Uterus (tissue), 4 donors: ENCODE results near the gene LRIG1. TPM values are rescaled to one million over a fixed set of nuclear protein-coding genes. Genes with fewer than 3 reads are reported as not detected.

Source experiments
- DNase-seq, 2 donors: peaks; one replicate each; pipeline ENCODE4 v3.0.0-alpha.2; 2019 to 2020
- H3K27ac ChIP-seq, 2 donors: fragments of 200-600 bp; sonication (generic); 1 replicate in 1 of 2; 2 replicates in 1 of 2; pipeline ENCODE4 v1.5.1; 2016 to 2018
- H3K27me3 ChIP-seq, 2 donors: fragments of 200-600 bp; sonication (generic); one replicate each; pipeline ENCODE4 v1.5.1; 2018 to 2019; ENCODE audit warnings: control low read depth in 1 of 2
- H3K36me3 ChIP-seq, 2 donors: fragments of 200-600 bp; sonication (generic); one replicate each; pipeline ENCODE4 v1.5.1; 2019; ENCODE audit warnings: control low read depth in 1 of 2
- H3K4me1 ChIP-seq, 2 donors: fragments of 200-600 bp; sonication (generic); one replicate each; pipeline ENCODE4 v1.5.1; 2018 to 2019; ENCODE audit warnings: control low read depth in 1 of 2
- H3K4me3 ChIP-seq, 2 donors: fragments of 200-600 bp; sonication (generic); 1 replicate in 1 of 2; 2 replicates in 1 of 2; pipeline ENCODE4 v1.5.1; 2018 to 2019; ENCODE audit warnings: mild to moderate bottlenecking in 1 of 2
- H3K9me3 ChIP-seq, 2 donors: fragments of 200-600 bp; sonication (generic); one replicate each; pipeline ENCODE4 v1.5.1; 2019; ENCODE audit warnings: control low read depth in 1 of 2
- POLR2A ChIP-seq, 2 donors: fragments of 450-650 bp; IDR thresholded peaks; one replicate each; pipeline ENCODE4 v1.6.1; 2016; ENCODE audit warnings: antibody characterized with exemption in 2 of 2, mild to moderate bottlenecking in 1 of 2, moderate library complexity in 1 of 2
- intact Hi-C: fragments of 100-400 bp; cut with DNase I; formaldehyde crosslinking; loops from one replicate; pipeline ENCODE4 v1.15.1; 2023; ENCODE audit warnings: low total_unique reads
- total RNA-seq, 4 donors: library from RNA; depleted of rRNA in 3 of 4; stranded (reverse); fragments of >200 nt in 3 of 4; gene quantifications; one replicate each; pipeline versions ENCODE4 v1.1.0 to v1.2.4, GENCODE V29; 2014 to 2023
- TF ChIP-seq, protein P1 (sequence below), 4 experiments: fragments of 200-600 bp in 2 of 4; fragments of 450-650 bp in 2 of 4; sonication (generic) in 2 of 4; IDR thresholded peaks; one replicate each; pipeline ENCODE4 v1.5.1; 2016 to 2019; ENCODE audit warnings: antibody characterized with exemption in 4 of 4, mild to moderate bottlenecking in 2 of 4, moderate library complexity in 1 of 4
- donor health status: DM: yes; HTN: yes; CAD: no.

LRIG1 gene
- total RNA-seq, 4 donors from 2014 or later, result 20.9 to 108 (median 69.6) TPM

- no peak for DNase-seq
- Histone ChIP-seq H3K27me3 (no peaks in the 10 kb centered on the region), H3K9me3 (no peaks in the 10 kb centered on the region), H3K27ac (peak overlapping the region in 1 of 2 donors; percentile 52), H3K4me3 (no peak overlapping the region), H3K4me1 (peaks cover 1 to 16% of the 10 kb centered on the region in 2 donors), H3K36me3 (no peaks in the 10 kb centered on the region)
- intact Hi-C loops, result no loop called here
- no peak for TF ChIP-seq POLR2A (IDR thresholded peaks at IDR 0.05)
- TF ChIP-seq, protein P1, sequence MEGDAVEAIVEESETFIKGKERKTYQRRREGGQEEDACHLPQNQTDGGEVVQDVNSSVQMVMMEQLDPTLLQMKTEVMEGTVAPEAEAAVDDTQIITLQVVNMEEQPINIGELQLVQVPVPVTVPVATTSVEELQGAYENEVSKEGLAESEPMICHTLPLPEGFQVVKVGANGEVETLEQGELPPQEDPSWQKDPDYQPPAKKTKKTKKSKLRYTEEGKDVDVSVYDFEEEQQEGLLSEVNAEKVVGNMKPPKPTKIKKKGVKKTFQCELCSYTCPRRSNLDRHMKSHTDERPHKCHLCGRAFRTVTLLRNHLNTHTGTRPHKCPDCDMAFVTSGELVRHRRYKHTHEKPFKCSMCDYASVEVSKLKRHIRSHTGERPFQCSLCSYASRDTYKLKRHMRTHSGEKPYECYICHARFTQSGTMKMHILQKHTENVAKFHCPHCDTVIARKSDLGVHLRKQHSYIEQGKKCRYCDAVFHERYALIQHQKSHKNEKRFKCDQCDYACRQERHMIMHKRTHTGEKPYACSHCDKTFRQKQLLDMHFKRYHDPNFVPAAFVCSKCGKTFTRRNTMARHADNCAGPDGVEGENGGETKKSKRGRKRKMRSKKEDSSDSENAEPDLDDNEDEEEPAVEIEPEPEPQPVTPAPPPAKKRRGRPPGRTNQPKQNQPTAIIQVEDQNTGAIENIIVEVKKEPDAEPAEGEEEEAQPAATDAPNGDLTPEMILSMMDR (IDR thresholded peaks at IDR 0.05), result no peak
Measured at GRCh38 chr3:66419036-66419435, 81.8 kb downstream of the LRIG1 start.

DNA sequence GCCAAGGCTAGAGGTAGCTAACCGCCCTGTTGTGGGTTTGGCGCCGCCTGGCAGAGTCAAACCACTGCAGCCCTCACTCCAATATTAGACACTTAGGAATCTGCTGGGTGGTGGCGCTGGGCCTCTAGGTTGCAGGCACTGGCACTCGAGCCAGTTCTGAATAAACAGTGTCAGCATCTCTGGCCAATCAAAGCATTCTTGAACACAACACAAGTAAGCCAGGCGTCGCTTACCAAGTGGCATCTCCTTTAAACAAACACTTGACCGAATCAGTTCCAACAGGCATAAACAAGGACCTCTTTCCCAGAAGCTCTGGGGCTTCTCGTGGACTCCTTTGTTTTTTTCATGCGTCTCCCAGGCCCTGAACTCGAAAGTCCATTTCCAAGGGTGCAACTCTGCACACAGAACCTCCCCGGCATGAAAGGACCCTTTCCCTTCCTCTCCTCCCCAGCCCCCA lies 82.3 kb downstream of the LRIG1 start:
- Histone ChIP-seq H3K4me1 (peaks cover 0 to 15% of the 10 kb centered on the region in 2 donors), H3K27me3 (no peaks in the 10 kb centered on the region), H3K36me3 (no peaks in the 10 kb centered on the region), H3K4me3 (no peak overlapping the region), H3K9me3 (no peaks in the 10 kb centered on the region), H3K27ac (peak overlapping the region; percentile 21 to 52)
- no peak for DNase-seq
- TF ChIP-seq, protein P1 (IDR thresholded peaks at IDR 0.05), result no peak
- no peak for TF ChIP-seq POLR2A (IDR thresholded peaks at IDR 0.05)
- intact Hi-C loops, result no loop called here

DNA sequence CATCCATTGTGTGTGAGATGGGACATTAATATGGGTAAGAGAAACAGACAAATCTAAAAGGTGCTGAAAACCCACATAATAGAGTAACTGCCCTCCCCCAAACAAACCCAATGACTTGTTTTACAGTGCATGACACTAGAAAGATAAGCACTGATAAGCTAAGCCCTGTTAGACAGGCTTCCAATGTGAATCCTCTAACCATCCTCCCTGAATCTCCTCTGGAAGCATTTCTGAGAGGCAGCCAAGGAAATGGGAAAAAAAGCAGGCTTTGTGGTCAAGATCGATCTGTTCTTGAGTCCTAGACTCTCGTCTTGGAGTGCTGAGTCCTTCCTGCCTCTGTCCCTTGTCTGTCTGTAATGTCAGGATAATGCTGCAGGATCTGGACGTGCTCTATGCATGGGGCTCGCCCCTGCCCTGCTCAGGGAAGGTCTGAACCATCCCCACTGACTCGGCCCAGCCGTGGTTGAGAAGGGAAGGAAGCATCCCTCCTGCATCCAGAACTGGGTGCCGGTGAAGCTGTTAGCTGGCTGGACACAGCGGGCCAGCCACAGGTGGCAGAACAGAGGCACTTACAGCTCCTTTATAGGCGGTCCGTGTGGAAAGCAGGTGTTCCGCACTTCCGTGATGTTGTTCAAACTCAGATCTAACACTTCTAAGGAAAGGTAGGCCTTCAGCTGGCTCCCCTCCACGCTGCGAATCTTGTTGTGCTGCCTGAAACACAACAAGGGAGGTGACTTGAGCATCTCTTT lies 84.1 kb downstream of the LRIG1 start:
- TF ChIP-seq, protein P1 (IDR thresholded peaks at IDR 0.05), result no peak
- no peak for TF ChIP-seq POLR2A (IDR thresholded peaks at IDR 0.05)
- H3K4me1 ChIP-seq, result peaks cover 0 to 11% of the 10 kb centered on the region in 2 donors
- no peaks in the 10 kb centered on the region for H3K36me3 ChIP-seq
- intact Hi-C loops, result no loop called here
- no peak for DNase-seq
- peak overlapping the region; percentile 52 to 60 for H3K27ac ChIP-seq
- H3K4me3 ChIP-seq, result no peak overlapping the region
- no peaks in the 10 kb centered on the region for H3K27me3 ChIP-seq
- no peaks in the 10 kb centered on the region for H3K9me3 ChIP-seq

DNA sequence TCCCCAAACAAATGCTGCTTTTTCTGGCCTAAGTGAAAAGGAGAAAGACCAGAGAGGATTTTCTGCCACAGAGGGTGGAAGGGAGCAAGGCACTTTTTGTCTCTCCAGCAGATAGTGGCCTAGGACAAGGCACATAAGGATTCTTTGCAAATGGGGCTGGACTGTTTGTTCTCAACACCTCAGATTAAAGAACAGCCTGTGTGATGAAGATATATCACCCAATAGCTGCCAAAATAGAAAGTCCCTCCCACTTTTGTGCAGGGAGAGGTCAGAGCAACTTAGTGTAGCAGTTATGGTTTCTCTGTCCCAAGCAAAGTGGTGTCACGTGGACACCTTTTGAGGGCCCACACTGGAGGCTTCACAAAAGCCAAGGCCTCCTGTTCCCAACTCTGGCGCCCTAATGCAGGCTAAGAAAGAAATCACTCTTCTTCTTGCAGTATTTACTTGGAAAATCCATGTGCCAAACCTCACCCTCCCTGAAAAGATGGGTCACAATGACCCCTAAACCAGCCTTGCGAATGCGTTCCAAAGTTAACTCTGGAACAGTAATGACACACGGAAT lies 84.9 kb downstream of the LRIG1 start:
- intact Hi-C loops, result no loop called here
- H3K36me3 ChIP-seq, result no peaks in the 10 kb centered on the region
- no peak overlapping the region for H3K4me3 ChIP-seq
- peak overlapping the region; percentile 52 to 60 for H3K27ac ChIP-seq
- H3K27me3 ChIP-seq, result no peaks in the 10 kb centered on the region
- no peaks in the 10 kb centered on the region for H3K9me3 ChIP-seq
- peaks cover 0 to 11% of the 10 kb centered on the region in 2 donors for H3K4me1 ChIP-seq
- DNase-seq, result no peak
- TF ChIP-seq POLR2A (IDR thresholded peaks at IDR 0.05), result no peak
- TF ChIP-seq, protein P1 (IDR thresholded peaks at IDR 0.05), result no peak

DNA sequence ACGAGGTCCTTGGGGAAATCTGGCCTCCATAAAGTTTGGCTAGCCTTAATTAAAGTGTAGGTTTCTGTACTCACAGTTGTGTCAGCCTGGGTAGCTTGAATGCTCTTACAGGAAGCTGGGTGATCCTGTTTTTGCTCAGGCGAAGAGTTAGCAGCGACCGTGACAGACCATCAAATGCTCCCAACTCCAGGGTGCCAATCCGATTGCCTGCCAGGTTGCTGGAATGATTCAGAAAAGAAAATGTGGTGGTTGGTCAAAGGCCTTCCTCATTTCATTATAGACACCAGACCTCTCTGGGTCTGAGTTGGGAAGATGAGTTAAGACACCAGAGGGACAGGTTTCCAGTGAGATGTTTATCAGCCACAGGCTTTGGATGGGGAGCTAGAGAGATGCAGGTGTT lies 86.0 kb downstream of the LRIG1 start:
- Histone ChIP-seq H3K27me3 (no peaks in the 10 kb centered on the region), H3K9me3 (no peaks in the 10 kb centered on the region), H3K36me3 (no peaks in the 10 kb centered on the region), H3K4me3 (no peak overlapping the region), H3K27ac (peak overlapping the region; percentile 52 to 60), H3K4me1 (peaks cover 0 to 11% of the 10 kb centered on the region in 2 donors)
- no peak for TF ChIP-seq POLR2A (IDR thresholded peaks at IDR 0.05)
- TF ChIP-seq, protein P1 (IDR thresholded peaks at IDR 0.05), result no peak
- DNase-seq, result no peak
- intact Hi-C loops, result no loop called here
